GM21447 (cell line): Measurements from ENCODE around the gene IFNAR1.
"Not testable (repeated sequence)": the region's sequence is repeated elsewhere in the genome, so short reads cannot be mapped to it uniquely, and the experiment has no call there.

Experiments
- ATAC-seq: cut with Tn5 transposase; IDR thresholded peaks from one replicate; pipeline ENCODE4 v1.9.1; 2021; ENCODE audit not compliant: unreplicated experiment

IFNAR1 gene

DNA sequence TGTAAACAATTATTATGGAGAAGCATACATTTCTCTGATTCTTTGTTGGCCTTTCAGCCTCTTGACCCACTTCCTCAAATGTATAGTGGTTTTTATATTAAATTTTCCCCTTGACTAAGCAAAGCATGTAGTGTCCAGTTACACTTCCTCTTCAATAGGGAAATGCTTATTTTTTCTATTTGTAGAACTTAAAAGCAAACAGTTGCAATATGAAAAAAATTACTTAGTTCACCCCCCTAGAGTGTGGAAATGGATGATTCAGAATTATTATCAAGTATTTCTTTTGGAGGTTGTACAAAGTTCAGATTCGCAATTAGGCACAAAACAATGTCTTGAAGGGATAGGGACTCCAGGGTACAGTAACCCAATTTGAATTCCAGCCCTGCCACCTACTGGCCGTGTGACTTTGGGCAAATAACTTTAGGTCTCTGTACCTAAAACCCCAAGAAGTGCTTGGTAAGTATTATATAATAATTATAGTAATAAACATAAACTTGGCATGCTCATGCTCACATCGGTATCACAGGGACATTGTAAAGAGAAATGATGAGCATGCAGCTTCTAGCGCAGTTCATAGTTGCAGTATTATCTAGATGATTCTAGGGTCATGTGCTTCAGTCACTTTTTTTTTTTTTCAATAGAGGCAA, 49.8 kb downstream of the IFNAR1 start:
- ATAC-seq = peak; percentile 57

DNA sequence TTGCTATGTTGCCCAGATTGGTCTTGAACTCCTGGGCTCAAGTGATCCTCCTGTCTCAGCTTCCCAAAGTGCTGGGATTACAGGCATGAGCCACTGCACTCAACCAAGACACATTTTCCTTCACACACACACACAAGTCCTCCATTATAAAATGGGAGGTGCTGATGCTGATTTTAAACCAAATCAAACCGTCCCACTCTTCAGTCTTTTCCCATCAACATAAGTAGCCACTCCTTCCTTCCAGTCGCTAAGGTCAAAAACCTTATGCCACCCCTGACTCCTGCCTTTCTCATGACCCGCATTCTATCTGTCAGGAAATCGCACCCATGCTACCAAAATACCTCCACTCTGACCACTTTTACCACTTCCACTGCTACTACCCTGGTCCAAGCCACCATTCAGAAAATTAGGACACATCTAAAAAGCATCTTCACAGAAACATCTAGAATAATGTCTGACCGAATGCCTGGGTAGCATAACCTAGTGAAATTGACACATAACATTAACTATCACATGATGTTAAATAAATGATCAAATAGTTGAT, 50.4 kb downstream of the IFNAR1 start:
- no peak for ATAC-seq

DNA sequence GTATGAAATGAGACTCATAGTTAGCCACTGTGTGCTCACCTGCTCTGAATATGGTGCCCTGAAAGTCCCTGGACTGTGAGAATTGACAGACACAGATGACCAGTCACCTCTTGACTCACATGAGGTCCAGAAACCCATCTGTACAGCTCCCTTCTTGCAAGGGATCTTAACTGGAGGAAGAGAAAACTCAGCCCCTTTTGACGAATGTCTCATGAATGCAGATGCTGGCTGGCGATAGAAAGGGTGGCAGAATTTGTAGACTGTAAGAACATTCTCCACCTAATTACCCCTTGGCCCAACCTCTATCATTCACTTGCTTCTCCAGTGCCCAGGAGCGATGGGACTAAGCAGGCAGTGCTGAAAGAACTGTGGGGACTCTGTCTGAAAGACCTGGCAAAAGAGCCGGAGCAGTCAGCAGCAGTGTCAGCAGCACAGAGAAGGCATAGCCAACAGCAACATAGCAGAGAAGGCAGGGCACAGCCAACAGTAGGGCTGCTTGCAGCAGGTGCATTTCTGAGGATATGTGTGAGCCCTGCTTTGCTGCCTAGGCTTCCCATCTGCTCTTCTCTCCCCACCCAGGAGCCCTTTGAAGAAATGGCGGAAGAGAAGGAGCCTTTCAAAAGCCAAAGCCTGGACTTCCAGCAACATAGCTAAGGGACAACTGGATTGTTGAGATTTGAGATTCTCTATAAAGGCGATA, 52.6 kb downstream of the IFNAR1 start:
- no peak for ATAC-seq

DNA sequence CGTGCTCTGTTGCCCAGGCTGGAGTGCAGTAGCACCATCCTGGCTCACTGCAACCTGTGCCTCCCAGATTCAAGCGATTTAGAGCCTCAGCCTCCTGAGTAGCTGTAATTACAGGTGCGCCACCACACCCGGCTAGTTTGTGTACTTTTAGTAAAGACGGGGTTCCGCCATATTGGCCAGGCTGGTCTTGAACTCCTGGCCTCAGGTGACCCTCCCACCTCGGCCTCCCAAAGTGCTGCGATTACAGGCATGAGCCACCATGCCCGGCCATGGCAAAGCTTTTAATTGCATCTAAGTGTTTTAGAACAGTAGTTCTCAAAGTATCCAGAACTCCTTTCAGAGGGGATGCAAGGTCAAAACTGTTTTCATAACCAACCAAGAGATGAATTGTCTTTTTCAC, 53.3 kb downstream of the IFNAR1 start:
- ATAC-seq = no peak

DNA sequence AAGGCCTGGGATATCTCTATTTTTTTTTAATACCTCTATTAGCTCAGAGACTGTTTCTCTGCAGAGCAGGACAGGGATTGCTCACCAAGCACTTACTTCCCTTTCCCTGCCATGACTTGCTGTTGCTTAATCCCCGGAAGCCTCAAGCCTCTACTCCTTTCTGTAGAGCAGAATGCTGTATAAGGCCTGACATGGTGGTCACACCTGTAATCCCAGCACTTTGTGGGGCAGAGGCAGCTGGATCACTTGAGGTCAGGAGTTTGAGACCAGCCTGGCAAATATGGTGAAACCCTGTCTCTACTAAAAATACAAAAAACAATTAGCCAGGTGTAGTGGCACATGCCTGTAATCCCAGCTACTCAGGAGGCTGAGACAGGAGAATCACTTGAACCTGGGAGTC, 55.2 kb downstream of the IFNAR1 start:
- ATAC-seq = not testable (repeated sequence)

GRCh38 chr21:33380483-33380998, 55.8 kb downstream of the IFNAR1 start:
- ATAC-seq = peak; percentile 40

- ATAC-seq = not testable (repeated sequence)
These were observed 56.6 kb downstream of the IFNAR1 start for GRCh38 chr21:33381381-33381780.

DNA sequence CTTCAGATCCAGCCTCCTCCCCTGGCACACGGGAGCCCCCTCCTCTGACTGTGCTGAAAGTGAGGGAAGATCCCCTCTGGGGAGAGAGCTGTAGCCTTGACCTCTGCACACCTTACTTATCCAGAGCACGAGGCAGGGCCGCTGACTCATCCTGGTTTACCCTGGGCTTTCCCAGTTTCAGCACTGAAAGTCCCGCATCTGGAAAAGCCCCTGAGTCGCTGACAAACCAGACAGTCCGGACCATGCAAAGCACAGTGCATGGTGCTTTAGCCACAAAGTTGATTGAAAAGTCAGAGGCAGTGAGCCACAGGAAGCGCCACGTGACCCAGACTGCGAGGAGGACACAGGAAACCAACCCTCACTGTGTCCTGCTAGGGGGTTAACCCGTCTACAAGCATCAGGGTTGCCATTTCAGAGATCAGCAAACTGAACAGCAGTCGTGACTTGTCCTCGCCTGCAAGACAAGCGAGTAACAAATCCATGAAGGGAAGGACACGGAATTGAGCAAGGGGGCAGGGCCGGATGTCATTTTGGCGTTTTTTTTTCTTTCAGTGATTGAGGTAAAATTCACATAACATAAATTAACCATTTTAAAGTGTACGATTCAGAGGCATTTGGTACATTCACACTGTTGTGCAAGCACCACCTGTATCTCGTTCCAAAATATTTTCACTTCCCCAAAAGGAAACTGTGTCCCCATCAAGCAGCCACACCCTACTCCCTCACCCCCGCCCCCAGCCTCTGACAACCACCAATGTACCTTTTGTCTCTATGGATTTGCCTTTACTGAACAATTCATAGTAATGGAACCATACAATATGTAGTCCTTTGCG, 58.5 kb downstream of the IFNAR1 start:
- ATAC-seq = peak; percentile 74

- no peak for ATAC-seq
These were observed 60.1 kb downstream of the IFNAR1 start for GRCh38 chr21:33384841-33385331.

- ATAC-seq = no peak
These were observed 61.5 kb downstream of the IFNAR1 start for GRCh38 chr21:33386222-33386784.

GRCh38 chr21:33387294-33387693, 62.5 kb downstream of the IFNAR1 start:
- no peak for ATAC-seq

- ATAC-seq = no peak
These were observed 63.4 kb downstream of the IFNAR1 start for GRCh38 chr21:33388188-33388587.

DNA sequence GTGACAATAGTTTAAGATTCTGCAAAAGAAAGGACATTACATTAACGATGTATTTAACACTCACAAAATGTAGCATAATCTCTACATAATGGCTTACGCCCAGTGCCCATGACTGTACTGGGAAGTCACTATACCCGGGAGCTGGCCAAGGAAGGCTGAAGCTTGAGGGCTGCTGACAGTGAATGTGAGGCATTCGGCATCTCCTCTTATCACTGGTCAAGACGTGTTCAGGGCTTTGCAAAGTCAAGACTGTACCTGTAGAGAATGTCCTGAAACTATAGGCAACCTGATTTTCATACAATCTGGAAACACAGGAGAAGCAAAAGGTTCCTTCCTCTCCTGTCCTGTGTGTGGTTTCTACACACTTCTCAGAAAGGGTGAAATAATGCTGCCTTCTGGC, 65.7 kb downstream of the IFNAR1 start:
- no peak for ATAC-seq

DNA sequence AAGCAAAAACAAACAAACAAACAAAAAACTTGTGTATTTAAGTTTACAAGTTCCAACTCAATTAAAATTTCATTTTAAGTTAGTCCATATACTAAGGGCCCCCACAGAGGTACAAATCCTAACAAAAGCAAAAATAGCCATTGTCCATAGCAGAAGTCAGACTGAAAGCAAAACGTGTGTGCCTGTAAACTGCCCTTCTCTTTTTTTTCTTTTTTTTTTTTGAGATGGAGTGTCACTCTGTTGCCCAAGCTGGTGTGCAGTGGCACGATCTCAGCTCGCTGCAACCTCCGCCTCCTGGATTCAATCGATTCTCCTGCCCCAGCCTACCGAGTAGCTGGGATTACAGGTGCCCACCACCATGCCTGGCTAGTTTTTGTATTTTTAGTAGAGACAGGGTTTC, 66.9 kb downstream of the IFNAR1 start:
- ATAC-seq = no peak

DNA sequence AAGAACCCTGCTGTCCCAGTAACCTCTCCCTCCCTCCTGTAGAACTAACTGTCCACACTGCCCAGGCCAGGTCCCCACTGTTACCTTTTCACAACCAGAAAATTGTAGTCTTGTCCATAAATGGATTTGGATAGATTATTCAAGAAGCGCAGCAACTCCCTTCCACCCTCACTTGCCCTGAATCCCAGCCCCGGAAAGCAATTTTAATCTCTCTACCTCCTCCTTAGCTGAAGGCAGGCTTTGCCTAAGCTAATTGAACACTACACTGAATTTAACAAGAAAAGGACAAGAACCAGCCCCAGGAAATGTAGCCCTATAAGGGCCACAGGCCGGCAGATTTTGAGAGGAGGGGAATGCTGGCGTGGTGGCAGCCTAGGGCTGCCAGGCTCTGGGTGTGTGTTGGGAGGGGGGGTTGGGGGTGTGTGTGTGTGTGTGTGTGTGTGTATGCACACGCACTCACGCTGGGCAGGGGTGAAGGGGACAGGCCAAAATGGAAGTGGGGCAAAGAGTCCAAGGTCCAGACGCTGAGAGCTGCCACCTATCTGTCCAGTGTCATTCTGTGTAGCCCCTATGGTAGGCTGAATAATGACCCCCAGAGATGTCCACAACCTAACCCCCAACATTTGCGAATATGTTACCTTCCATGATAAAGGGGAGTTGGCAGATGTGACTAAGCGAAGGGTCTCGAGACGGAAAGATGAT, 67.7 kb downstream of the IFNAR1 start:
- no peak for ATAC-seq

GRCh38 chr21:33393348-33393747, 68.6 kb downstream of the IFNAR1 start:
- ATAC-seq = no peak

GRCh38 chr21:33394260-33394659, 69.5 kb downstream of the IFNAR1 start:
- no peak for ATAC-seq

DNA sequence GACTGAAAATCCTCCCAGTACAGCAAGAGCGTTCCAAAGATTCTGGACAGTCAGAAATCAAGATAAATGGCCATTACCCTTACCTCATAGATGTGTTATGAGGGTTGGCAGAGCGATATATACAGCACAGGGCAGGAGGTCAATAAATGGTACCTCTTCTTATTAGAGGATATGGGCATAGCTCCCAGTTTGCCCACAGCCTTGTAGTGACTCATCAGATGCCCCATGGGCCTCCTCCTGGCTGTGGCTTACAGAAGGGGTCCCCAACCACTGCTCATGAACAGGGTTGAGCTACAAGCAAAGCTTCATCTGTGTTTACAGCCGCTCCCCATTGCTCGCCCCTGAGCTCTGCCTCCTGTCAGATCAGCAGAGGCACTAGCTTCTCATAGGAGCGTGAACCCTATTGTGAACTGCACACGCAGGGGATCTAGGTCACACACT, 71.1 kb downstream of the IFNAR1 start:
- ATAC-seq = no peak

DNA sequence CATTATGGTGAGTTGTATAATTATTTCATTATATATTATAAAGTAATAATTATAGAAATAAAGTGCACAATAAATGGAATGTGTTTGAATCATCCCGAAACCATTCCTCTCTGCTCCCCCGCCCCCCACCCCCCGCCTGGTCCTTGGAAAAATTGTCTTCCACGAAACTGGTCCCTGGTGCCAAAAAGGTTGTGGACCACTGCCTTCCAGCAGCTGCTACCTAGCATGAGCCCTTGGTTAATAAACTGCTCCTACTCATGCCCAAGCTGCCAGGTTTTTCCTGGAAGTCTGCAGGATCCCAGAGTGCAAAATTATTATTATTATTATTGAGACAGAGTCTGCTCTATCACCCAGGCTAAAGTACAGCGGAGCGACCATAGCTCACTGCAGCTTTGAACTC, 71.7 kb downstream of the IFNAR1 start:
- no peak for ATAC-seq

- no peak for ATAC-seq
These were observed 72.2 kb downstream of the IFNAR1 start for GRCh38 chr21:33396951-33397350.
